ENCODE measurements around the gene PCGF3.

Gene PCGF3

DNA sequence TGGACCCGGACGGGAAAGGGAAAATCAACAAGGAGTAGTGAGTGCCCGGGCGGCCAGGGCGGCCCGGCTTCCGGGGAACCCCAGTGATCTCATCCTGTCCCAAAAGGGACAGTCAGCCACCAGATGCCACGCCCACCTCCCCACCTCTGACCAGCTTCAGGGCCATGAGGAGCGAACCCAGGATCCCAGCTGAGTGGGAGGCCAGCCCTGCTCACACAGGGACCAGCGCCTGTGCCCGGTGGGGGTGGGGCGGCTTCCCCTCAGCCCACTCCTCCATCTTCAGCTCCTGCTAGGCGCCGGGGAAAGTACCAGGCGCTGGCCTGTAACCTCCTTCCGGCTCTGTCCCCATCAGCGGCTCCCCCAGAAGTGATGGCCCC lies 25.1 kb upstream of the PCGF3 start:
- peak overlapping the region; percentile 46 for H3K4me3 ChIP-seq (ENCODE audit: low read depth, low read length)
- TF ChIP-seq, protein P1, sequence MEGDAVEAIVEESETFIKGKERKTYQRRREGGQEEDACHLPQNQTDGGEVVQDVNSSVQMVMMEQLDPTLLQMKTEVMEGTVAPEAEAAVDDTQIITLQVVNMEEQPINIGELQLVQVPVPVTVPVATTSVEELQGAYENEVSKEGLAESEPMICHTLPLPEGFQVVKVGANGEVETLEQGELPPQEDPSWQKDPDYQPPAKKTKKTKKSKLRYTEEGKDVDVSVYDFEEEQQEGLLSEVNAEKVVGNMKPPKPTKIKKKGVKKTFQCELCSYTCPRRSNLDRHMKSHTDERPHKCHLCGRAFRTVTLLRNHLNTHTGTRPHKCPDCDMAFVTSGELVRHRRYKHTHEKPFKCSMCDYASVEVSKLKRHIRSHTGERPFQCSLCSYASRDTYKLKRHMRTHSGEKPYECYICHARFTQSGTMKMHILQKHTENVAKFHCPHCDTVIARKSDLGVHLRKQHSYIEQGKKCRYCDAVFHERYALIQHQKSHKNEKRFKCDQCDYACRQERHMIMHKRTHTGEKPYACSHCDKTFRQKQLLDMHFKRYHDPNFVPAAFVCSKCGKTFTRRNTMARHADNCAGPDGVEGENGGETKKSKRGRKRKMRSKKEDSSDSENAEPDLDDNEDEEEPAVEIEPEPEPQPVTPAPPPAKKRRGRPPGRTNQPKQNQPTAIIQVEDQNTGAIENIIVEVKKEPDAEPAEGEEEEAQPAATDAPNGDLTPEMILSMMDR (IDR thresholded peaks at IDR 0.05; ENCODE audit: low read depth, low read length) = no peak

DNA sequence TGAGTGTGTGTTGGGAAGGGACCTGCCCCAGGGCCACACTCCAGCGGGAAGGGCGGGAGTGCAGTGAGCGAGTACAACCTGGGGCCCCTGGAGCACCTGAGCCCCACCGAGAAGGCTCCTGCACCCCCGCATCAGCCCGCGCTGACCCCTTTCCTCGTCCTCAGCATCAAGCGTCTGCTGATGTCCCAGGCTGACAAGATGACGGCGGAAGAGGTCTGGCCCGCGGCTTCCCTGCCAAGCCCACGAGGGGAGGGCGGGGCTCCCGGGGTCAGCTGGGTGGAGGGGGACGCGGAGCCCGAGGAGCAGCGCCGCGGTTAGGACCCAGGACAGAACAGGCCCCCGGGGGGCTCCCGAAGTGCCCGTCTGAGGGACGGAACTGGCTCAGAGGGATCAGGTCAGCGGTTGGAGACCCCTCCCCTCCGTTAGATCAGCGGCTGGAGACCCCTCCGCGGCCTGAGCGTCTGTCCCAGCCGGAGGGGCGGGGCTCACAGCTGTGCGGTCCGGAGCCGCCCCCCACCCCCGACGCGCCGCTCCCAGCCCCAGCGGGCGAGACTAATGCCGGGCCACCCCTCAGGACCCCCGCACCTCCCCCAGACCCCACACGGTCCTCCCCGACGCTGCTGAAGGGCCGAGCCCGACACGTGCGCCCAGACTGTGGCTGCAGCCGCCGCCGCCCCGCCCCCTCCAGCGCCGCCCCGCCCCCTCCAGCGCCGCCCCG lies 24.5 kb upstream of the PCGF3 start:
- TF ChIP-seq, protein P1 (IDR thresholded peaks at IDR 0.05; ENCODE audit: low read depth, low read length) = no peak
- H3K4me3 ChIP-seq (ENCODE audit: low read depth, low read length) = peak overlapping the region; percentile 46

DNA sequence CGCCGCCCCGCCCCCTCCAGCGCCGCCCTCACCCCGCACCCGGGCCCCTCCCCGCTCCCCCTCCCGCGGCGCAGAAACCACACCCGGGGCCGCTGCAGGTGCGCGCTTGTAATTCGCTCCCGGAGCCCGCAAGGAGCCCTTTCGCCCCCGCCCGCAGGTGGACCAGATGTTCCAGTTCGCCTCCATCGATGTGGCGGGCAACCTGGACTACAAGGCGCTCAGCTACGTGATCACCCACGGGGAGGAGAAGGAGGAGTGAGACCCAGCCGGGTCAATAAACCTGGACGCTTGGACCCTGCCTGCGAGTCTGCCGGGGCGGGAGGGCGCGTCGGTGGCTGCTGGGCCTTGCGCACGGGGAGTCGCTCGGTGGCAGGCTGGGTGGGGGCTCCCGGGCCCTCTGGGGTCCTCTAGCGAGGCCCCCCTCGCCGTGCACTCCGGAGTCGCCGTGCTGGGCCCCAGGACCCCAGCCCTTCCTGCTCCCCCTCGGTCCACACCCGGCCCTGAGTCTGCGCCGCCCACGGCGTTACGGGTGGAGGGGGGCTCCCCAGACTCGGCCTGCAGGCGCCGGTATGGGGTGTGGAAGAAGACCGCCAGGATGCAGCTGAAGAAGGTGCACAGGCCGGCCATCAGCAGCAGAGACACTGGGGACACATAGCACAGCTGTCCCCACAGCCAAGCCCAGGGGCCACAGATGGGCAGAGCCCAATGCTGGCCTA lies 23.7 kb upstream of the PCGF3 start:
- no peak overlapping the region for H3K4me3 ChIP-seq (ENCODE audit: low read depth, low read length)

DNA sequence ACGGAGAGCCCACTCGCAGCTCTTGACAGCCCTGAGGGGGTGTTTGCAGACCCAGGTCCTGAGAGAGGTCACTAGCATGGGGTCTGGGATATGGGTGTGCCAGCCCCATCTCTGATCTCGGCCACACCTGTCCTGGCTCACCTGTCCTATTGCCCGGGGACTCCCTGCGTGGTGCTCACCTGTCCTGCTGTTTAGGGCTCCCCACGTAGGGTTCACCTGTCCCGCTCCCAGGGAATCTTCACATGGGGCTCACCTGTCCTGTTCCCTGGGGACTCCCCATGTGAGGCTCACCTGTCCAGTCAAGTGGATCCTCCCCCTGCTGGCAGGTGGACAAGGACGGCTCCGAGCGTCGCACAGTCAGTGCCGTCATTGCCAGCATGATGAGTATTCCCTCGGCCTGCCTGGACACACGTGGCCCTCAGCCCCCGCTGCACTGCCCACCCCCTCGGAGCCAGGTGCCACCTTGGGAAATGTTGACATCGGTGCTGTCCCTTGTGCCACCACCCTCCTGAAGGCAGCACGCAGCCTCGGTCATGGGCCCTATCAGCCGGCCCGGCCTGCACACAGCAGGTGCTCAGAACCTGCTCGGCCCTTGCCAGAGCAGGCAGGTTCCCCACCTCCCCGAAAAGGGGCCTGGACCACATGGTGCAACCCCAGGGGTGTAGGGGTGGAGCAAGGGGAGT lies 23.0 kb upstream of the PCGF3 start:
- no peak overlapping the region for H3K4me3 ChIP-seq (ENCODE audit: low read depth, low read length)

More for the DNA sequence above, 23.7 kb upstream of the PCGF3 start:
- TF ChIP-seq, protein P1 (IDR thresholded peaks at IDR 0.05; ENCODE audit: low read depth, low read length) = no peak

DNA sequence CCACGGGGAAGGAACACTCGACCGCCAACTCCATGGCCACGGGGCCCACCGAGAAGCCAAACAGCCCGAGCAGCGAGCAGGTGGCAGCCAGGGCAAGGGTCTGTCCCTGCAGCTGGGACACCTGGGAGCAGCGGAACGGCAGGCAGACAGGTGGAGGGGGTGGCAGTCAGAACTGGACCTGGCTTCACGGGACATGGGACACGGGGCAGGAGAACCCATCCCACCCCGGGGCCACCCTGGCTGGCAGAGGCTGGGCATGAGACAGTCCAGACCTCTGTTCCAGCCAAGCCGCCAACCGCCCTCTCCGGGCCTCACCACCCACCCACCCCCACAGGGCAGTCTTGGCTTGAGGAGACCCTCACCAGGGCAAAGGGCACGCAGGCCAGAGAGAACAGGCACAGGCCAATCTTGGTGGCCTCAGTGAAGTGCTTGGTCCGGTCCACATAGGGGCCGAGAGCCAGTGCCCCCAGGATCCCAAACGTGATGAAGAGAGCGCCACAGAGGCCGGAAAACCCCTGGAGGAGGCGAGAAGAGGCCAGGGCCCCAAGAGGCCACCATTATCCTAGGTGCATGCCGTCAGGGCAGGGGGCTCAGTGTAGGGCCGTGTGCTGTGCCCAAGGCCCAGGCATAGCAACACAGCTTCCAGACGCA lies 22.3 kb upstream of the PCGF3 start:
- H3K4me3 ChIP-seq (ENCODE audit: low read depth, low read length) = no peak overlapping the region
- TF ChIP-seq, protein P1 (IDR thresholded peaks at IDR 0.05; ENCODE audit: low read depth, low read length) = no peak

More for the DNA sequence above, 23.0 kb upstream of the PCGF3 start:
- TF ChIP-seq, protein P1 (IDR thresholded peaks at IDR 0.05; ENCODE audit: low read depth, low read length) = no peak

DNA sequence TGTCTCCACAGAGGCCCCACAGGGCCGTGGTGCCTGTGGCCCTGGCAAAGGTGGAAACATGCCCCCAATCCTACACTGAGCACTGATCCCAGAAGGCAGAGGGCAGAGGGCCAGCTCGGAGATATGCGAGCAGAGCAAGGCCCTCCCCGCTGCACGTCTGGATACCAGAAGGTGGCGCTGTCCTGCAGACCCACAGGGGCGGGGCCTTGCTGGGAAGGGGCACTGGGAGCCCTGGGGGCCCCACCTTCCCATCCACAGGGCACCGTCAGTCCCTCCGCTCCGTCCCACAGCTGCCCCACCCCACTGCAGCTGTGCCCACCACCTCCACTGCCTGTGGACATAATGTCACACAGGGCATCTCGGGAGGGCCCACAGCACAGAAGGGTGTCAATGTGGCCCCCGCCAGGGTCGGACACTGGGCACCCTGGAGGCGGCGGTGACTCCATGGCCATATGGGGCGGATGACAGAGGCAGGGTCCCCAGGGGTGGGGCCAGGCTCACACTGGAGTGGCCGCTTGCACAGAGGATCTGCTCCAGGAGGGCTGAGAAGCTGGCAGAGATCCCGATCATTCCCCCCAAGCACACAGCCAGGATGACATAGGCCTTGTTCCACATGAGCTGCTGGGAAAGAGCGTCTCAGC lies 21.5 kb upstream of the PCGF3 start:
- TF ChIP-seq, protein P1 (IDR thresholded peaks at IDR 0.05; ENCODE audit: low read depth, low read length) = peak; percentile 68
- H3K4me3 ChIP-seq (ENCODE audit: low read depth, low read length) = no peak overlapping the region
